A673 (cell line): ENCODE results near the gene PAX7.

Experiments used
- EZH2 ChIP-seq: fragments of 200-600 bp; sonication (generic); IDR thresholded peaks from 2 replicates; pipeline ENCODE4 v1.6.1; 2017; ENCODE audit warnings: borderline replicate concordance, low read depth, mild to moderate bottlenecking, mixed read lengths, antibody characterized with exemption, low read length; ENCODE audit not compliant: poor library complexity, severe bottlenecking
- TF ChIP-seq, protein P1 (sequence below): fragments of 300-800, 200-600 bp; sonication (generic); conservative IDR thresholded peaks from 2 replicates; pipeline ENCODE4 v1.5.1; 2017; ENCODE audit warnings: low read depth, mild to moderate bottlenecking, antibody characterized with exemption, low read length, moderate library complexity, mixed read lengths

DNA sequence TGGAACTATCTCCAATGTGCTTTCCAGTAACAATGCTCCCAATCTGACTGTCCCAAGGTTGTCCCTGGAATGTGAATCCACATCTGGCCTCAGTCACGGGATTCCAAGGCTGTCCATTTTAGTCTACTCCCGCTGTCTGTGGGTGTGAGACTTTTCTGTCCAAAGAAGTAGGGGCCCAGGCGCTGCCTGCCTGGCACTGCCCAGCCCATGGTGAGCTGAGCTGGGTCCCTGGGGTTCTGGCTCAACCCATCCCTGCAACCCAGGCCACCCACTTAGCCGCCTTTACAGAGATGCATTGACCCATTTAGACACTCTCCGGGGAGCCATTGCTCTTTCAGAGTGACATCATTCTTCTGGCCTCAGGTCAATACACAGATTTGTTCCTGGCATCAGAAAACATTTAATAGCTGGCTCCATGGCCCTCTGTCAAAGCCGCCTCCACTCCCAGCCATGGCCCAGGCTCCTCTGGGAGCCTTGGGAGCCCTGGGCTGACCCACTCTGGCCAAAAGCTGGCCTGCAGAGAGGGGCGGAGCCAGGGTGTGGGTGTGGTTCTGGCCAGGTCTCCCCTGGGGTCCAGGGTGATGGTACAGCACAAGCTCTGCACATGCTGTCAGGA is 47.2 kb upstream of the PAX7 start:
- TF ChIP-seq, protein P1, sequence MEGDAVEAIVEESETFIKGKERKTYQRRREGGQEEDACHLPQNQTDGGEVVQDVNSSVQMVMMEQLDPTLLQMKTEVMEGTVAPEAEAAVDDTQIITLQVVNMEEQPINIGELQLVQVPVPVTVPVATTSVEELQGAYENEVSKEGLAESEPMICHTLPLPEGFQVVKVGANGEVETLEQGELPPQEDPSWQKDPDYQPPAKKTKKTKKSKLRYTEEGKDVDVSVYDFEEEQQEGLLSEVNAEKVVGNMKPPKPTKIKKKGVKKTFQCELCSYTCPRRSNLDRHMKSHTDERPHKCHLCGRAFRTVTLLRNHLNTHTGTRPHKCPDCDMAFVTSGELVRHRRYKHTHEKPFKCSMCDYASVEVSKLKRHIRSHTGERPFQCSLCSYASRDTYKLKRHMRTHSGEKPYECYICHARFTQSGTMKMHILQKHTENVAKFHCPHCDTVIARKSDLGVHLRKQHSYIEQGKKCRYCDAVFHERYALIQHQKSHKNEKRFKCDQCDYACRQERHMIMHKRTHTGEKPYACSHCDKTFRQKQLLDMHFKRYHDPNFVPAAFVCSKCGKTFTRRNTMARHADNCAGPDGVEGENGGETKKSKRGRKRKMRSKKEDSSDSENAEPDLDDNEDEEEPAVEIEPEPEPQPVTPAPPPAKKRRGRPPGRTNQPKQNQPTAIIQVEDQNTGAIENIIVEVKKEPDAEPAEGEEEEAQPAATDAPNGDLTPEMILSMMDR = no peak
- TF ChIP-seq EZH2 = no peak
